HepG2 (cell line): ENCODE measurements around the gene UPK1A. TPM values are rescaled to one million over a fixed set of nuclear protein-coding genes. Genes with fewer than 3 reads are reported as not detected.

Experiments
- ATAC-seq: fragments of 200-7000 bp; cut with Tn5 transposase; 3 replicates; pipeline ENCODE4 v1.9.1; 2020; ENCODE audit warnings: mild to moderate bottlenecking, moderate library complexity
- BruUV-seq: library from RNA; stranded (reverse); fragments of 400-500 nt; replicated peaks from 2 replicates; lab custom pipeline; 2021; lab: Mats Ljungman, UMichigan
- CTCF ChIA-PET: fragments of 300-600 bp; formaldehyde crosslinking; extraction: SDS; loops from one replicate; lab custom pipeline; 2021; ENCODE audit warnings: low total read pairs, inconsistent platforms, low intra/inter-chr PET ratio; lab: Yijun Ruan, JAX
- POLR2A ChIA-PET: fragments of 350-600 bp; sonication (Branson Sonifier 250); formaldehyde crosslinking; loops from one replicate; lab custom pipeline; 2020; ENCODE audit warnings: antibody characterized with exemption, inconsistent platforms; lab: Yijun Ruan, JAX
- DNase-seq: peaks from one replicate; pipeline ENCODE4 v3.0.0-alpha.2; 2015; ENCODE audit warnings: low spot score
- FAIRE-seq: peaks from 3 replicates; lab custom pipeline; 2011; peaks lifted over from hg19 to GRCh38; lab: Jason Lieb, UNC
- H2AFZ ChIP-seq: one replicate; pipeline ENCODE4 v1.6.1; 2011; ENCODE audit warnings: low read length, inconsistent platforms
- H3K27ac ChIP-seq: fragments of 300-600 bp; 3 replicates; pipeline ENCODE4 v1.8.0; 2011; ENCODE audit warnings: mixed run types, mild to moderate bottlenecking, mixed read lengths, low read length, inconsistent platforms; ENCODE audit not compliant: insufficient read depth; ENCODE audit errors: extremely low read length
- H3K27me3 ChIP-seq, 2 experiments: fragments of 200-600 bp in 1 of 2; 2 replicates in 1 of 2; 3 replicates in 1 of 2; pipeline versions ENCODE4 v1.6.0 to v1.8.0; 2011; ENCODE audit warnings: low read length in 2 of 2, mild to moderate bottlenecking in 2 of 2, moderate library complexity in 2 of 2, inconsistent platforms in 1 of 2; ENCODE audit not compliant: insufficient read depth in 2 of 2, control insufficient read depth in 1 of 2
- H3K36me3 ChIP-seq, 2 experiments: fragments of 200-600 bp in 1 of 2; replicated peaks in 1 of 2; 2 replicates in 1 of 2; 3 replicates in 1 of 2; pipeline versions ENCODE4 v1.5.1 to v1.8.0; 2011; ENCODE audit warnings: low read length in 2 of 2, inconsistent platforms in 1 of 2; ENCODE audit not compliant: insufficient read depth in 2 of 2, control insufficient read depth in 1 of 2
- H3K4me1 ChIP-seq: 2 replicates; pipeline ENCODE4 v1.5.1; 2012; ENCODE audit warnings: low read length, inconsistent platforms; ENCODE audit not compliant: insufficient read depth
- H3K4me2 ChIP-seq: 2 replicates; pipeline ENCODE4 v1.6.0; 2011; ENCODE audit warnings: low read depth, low read length, inconsistent platforms
- H3K4me3 ChIP-seq, 3 experiments: fragments of 200-600 bp in 1 of 3; sonication (generic), shearing (Covaris generic) in 1 of 3; replicated peaks in 1 of 3; 2 replicates each; pipeline ENCODE4 v1.5.1; 2011 to 2016; ENCODE audit warnings: low read length in 3 of 3, inconsistent platforms in 2 of 3, low read depth in 2 of 3, mild to moderate bottlenecking in 2 of 3, control low read depth in 1 of 3, mixed read lengths in 1 of 3; ENCODE audit not compliant: insufficient read depth in 1 of 3
- H3K79me2 ChIP-seq: one replicate; pipeline ENCODE4 v1.6.1; 2011; ENCODE audit warnings: low read length, inconsistent platforms; ENCODE audit not compliant: insufficient read depth
- H3K9ac ChIP-seq: 2 replicates; pipeline ENCODE4 v1.6.0; 2011; ENCODE audit warnings: mild to moderate bottlenecking, low read depth, low read length, inconsistent platforms; ENCODE audit not compliant: insufficient read depth
- H3K9me3 ChIP-seq: 2 replicates; pipeline ENCODE4 v1.5.1; 2012; ENCODE audit warnings: mild to moderate bottlenecking, low read length
- H4K20me1 ChIP-seq: 2 replicates; pipeline ENCODE4 v1.6.0; 2011; ENCODE audit warnings: inconsistent platforms, mild to moderate bottlenecking, low read length, moderate library complexity; ENCODE audit not compliant: insufficient read depth
- NCOA1 ChIP-seq: sonication (generic); formaldehyde crosslinking; IDR thresholded peaks from 2 replicates; pipeline ENCODE4 v1.9.0; 2021; ENCODE audit warnings: missing genetic modification reagents
- SRF ChIP-seq: IDR thresholded peaks from 2 replicates; pipeline ENCODE4 v1.6.1; 2011; ENCODE audit warnings: mild to moderate bottlenecking, low read depth, low read length, moderate library complexity
- TRIM24 ChIP-seq: sonication (generic); formaldehyde crosslinking; IDR thresholded peaks from 2 replicates; pipeline ENCODE4 v1.8.0; 2022; ENCODE audit warnings: mild to moderate bottlenecking, missing genetic modification reagents
- U2AF1 ChIP-seq: fragments of 200-400 bp; formaldehyde crosslinking; optimal IDR thresholded peaks from 2 replicates; pipeline ENCODE3; 2017; ENCODE audit warnings: mild to moderate bottlenecking, low read depth, low read length
- WGBS: methylation state at CpG from one replicate; pipeline ENCODE4 v1.1.6; 2017; ENCODE audit warnings: low lambda C conversion rate; 5-methylcytosine and 5-hydroxymethylcytosine counted together
- in situ Hi-C: cut with HindIII; loops from 2 replicates; pipeline ENCODE4 v1.10.0; 2017; ENCODE audit warnings: low pct_unique_long_range_greater_than_20kb; ENCODE audit not compliant: extremely low pct_ligation_motif_present
- intact Hi-C: fragments of 100-400 bp; cut with micrococcal nuclease; formaldehyde crosslinking; loops from one replicate; pipeline ENCODE4 v1.10.0; 2022; ENCODE audit not compliant: unreplicated experiment
- polyA plus RNA-seq, 8 experiments: library from polyadenylated mRNA; depleted of rRNA in 3 of 8; stranded (reverse) in 7 of 8; unstranded in 1 of 8; fragments of >200 nt; fragmentation: Illumina TruSeq in 4 of 8; extraction: Trizol in 4 of 8; gene quantifications; 2 replicates each; pipeline versions ENCODE4 v1.2.1 to v1.2.3, GENCODE V29; 2011 to 2016; ENCODE audit warnings: low read depth in 4 of 8, missing spikeins in 1 of 8, mixed read lengths in 1 of 8; ENCODE audit not compliant: insufficient read depth in 1 of 8
- total RNA-seq, 5 experiments: library from RNA; depleted of rRNA; stranded (reverse); fragments of >200 nt; fragmentation: Illumina TruSeq; extraction: Trizol; gene quantifications; 2 replicates each; pipeline ENCODE4 v1.2.3, GENCODE V29; 2016; ENCODE audit warnings: low read depth in 1 of 5
- TF ChIP-seq, protein P1 (sequence below): sonication (generic); formaldehyde crosslinking; IDR thresholded peaks from 2 replicates; pipeline ENCODE4 v1.5.1; 2020; ENCODE audit warnings: mild to moderate bottlenecking, missing genetic modification reagents, borderline replicate concordance
- TF ChIP-seq, protein P2 (sequence below): IDR thresholded peaks from 2 replicates; pipeline ENCODE4 v1.6.1; 2018; ENCODE audit warnings: missing genetic modification reagents

UPK1A gene
- total and polyA plus RNA-seq, 2 of the 13 experiments (the other 11 are each of a cell fraction or from before 2014, with no cell fraction given): 2.9 TPM; not detected in 1

DNA sequence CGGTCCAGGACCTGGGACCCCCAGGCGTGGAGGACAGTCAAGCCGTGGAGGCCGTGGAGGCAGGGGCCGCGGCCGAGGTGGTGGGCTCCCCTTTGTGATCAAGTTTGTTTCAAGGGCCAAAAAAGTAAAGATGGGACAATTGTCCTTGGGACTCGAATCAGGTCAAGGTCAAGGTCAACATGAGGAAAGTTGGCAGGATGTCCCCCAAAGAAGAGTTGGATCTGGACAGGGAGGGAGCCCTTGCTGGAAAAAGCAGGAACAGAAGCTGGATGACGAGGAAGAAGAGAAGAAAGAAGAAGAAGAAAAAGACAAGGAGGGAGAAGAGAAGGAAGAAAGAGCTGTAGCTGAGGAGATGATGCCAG, 53.8 kb downstream of the UPK1A start:
- WGBS: 90% methylated on average over 9 of the region's 9 CpGs
- no peak for FAIRE-seq
- DNase-seq: no peak
- no peak overlapping the region for H3K4me3 ChIP-seq
- in situ Hi-C loops (no loop called here), intact Hi-C loops (no loop called here)
- no peaks in the 10 kb centered on the region for H3K27me3 ChIP-seq
- peaks cover 25 to 46% of the 10 kb centered on the region in 2 experiments for H3K36me3 ChIP-seq
- TF ChIP-seq SRF (no peak), NCOA1 (CRISPR knock-in tag) (no peak), U2AF1 (no peak), TRIM24 (CRISPR knock-in tag) (no peak)
- TF ChIP-seq, protein P1, sequence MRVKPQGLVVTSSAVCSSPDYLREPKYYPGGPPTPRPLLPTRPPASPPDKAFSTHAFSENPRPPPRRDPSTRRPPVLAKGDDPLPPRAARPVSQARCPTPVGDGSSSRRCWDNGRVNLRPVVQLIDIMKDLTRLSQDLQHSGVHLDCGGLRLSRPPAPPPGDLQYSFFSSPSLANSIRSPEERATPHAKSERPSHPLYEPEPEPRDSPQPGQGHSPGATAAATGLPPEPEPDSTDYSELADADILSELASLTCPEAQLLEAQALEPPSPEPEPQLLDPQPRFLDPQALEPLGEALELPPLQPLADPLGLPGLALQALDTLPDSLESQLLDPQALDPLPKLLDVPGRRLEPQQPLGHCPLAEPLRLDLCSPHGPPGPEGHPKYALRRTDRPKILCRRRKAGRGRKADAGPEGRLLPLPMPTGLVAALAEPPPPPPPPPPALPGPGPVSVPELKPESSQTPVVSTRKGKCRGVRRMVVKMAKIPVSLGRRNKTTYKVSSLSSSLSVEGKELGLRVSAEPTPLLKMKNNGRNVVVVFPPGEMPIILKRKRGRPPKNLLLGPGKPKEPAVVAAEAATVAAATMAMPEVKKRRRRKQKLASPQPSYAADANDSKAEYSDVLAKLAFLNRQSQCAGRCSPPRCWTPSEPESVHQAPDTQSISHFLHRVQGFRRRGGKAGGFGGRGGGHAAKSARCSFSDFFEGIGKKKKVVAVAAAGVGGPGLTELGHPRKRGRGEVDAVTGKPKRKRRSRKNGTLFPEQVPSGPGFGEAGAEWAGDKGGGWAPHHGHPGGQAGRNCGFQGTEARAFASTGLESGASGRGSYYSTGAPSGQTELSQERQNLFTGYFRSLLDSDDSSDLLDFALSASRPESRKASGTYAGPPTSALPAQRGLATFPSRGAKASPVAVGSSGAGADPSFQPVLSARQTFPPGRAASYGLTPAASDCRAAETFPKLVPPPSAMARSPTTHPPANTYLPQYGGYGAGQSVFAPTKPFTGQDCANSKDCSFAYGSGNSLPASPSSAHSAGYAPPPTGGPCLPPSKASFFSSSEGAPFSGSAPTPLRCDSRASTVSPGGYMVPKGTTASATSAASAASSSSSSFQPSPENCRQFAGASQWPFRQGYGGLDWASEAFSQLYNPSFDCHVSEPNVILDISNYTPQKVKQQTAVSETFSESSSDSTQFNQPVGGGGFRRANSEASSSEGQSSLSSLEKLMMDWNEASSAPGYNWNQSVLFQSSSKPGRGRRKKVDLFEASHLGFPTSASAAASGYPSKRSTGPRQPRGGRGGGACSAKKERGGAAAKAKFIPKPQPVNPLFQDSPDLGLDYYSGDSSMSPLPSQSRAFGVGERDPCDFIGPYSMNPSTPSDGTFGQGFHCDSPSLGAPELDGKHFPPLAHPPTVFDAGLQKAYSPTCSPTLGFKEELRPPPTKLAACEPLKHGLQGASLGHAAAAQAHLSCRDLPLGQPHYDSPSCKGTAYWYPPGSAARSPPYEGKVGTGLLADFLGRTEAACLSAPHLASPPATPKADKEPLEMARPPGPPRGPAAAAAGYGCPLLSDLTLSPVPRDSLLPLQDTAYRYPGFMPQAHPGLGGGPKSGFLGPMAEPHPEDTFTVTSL (CRISPR knock-in tag): no peak
- TF ChIP-seq, protein P2, sequence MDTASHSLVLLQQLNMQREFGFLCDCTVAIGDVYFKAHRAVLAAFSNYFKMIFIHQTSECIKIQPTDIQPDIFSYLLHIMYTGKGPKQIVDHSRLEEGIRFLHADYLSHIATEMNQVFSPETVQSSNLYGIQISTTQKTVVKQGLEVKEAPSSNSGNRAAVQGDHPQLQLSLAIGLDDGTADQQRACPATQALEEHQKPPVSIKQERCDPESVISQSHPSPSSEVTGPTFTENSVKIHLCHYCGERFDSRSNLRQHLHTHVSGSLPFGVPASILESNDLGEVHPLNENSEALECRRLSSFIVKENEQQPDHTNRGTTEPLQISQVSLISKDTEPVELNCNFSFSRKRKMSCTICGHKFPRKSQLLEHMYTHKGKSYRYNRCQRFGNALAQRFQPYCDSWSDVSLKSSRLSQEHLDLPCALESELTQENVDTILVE: no peak
- H3K79me2 ChIP-seq: peaks cover 21% of the 10 kb centered on the region
- peaks cover 22% of the 10 kb centered on the region for H3K4me1 ChIP-seq
- H4K20me1 ChIP-seq: peaks cover 8% of the 10 kb centered on the region
- no peak overlapping the region for H3K4me2 ChIP-seq
- H3K9me3 ChIP-seq: no peaks in the 10 kb centered on the region
- H3K27ac ChIP-seq: peak overlapping the region; percentile 67
- no peak for ATAC-seq
- no TSS peak for BruUV-seq
- ChIA-PET POLR2A (interaction anchor here (1.4 to 4.6 kb wide), 4 partner anchors 16 to 28 kb away, joined by 3 to 69 read pairs (median 15); partner anchors contain the start of genes LIN37, PSENEN and U2AF1L4), CTCF (interaction anchor here (7.0 kb wide), 1 partner anchor 26 kb away, joined by 201 read pairs; no protein-coding TSS in a partner anchor)
- no peak overlapping the region for H2AFZ ChIP-seq
- peak overlapping the region; percentile 88; the same call in 1 of the 2 replicates for H3K9ac ChIP-seq
